ENCODE measurements around the gene TPK1.

TPK1 gene

DNA sequence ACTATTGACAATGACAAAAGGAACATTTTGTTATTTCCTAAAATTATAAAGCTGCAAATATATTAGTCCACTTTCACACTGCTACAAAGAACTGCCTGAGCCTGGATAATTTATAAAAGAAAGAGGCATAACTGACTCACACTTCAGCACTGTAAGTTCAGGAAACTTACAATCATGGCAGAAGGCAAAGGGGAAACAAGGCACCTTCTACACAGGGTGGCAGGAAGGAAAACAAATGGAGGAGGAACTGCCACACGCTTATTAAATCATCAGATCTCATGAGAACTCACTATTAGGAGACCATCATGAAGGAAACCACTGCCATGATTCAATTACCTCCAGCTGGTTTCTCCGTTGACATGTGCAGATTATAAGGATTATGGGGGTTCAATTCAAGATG lies 203.1 kb downstream of the TPK1 start:
- no peak overlapping the region for H3K4me3 ChIP-seq (ENCODE audit: low read depth, low read length)
- H3K27me3 ChIP-seq (ENCODE audit: control insufficient read depth, insufficient read depth, low read length), result no peaks in the 10 kb centered on the region

DNA sequence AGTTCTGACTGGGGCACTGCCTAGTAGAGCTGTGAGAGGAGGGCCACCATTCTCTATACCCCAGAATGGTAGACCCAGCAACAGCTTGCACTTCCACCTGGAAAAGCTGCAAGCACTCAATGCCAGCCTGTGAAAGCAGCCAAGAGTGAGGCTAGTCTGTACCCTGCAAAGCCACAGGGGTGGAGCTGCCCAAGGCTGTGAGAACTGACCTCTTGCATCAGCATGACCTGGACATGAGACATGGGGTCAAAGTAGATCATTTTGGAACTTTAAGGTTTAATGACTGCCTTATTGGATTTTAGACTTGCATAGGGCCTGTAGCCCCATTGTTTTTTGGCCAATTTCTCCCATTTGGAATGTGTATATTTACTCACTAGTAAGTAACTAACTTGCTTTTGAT lies 206.3 kb downstream of the TPK1 start:
- Histone ChIP-seq H3K79me2 (no peaks in the 10 kb centered on the region), H3K27ac (no peak overlapping the region), H3K36me3 (ENCODE audit: control insufficient read depth, insufficient read depth, low read length) (no peaks in the 10 kb centered on the region), H3K9me3 (ENCODE audit: control insufficient read depth, low read length) (no peaks in the 10 kb centered on the region), H3K4me1 (no peaks in the 10 kb centered on the region), H3K9ac (no peak overlapping the region), H3K4me2 (ENCODE audit: low read length) (no peak overlapping the region), H2AFZ (no peak overlapping the region), H3K27me3 (ENCODE audit: control insufficient read depth, insufficient read depth, low read length) (no peaks in the 10 kb centered on the region), H3K4me3 (ENCODE audit: low read depth, low read length) (no peak overlapping the region)
- TF ChIP-seq, protein P1, sequence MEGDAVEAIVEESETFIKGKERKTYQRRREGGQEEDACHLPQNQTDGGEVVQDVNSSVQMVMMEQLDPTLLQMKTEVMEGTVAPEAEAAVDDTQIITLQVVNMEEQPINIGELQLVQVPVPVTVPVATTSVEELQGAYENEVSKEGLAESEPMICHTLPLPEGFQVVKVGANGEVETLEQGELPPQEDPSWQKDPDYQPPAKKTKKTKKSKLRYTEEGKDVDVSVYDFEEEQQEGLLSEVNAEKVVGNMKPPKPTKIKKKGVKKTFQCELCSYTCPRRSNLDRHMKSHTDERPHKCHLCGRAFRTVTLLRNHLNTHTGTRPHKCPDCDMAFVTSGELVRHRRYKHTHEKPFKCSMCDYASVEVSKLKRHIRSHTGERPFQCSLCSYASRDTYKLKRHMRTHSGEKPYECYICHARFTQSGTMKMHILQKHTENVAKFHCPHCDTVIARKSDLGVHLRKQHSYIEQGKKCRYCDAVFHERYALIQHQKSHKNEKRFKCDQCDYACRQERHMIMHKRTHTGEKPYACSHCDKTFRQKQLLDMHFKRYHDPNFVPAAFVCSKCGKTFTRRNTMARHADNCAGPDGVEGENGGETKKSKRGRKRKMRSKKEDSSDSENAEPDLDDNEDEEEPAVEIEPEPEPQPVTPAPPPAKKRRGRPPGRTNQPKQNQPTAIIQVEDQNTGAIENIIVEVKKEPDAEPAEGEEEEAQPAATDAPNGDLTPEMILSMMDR (IDR thresholded peaks at IDR 0.05), result no peak

More for the DNA sequence above, 203.1 kb downstream of the TPK1 start:
- Histone ChIP-seq H3K79me2 (no peaks in the 10 kb centered on the region), H3K27ac (no peak overlapping the region), H3K36me3 (ENCODE audit: control insufficient read depth, insufficient read depth, low read length) (no peaks in the 10 kb centered on the region), H2AFZ (no peak overlapping the region), H3K4me2 (ENCODE audit: low read length) (no peak overlapping the region), H3K9me3 (ENCODE audit: control insufficient read depth, low read length) (no peaks in the 10 kb centered on the region), H3K9ac (no peak overlapping the region), H3K4me1 (no peaks in the 10 kb centered on the region)
- TF ChIP-seq, protein P1 (IDR thresholded peaks at IDR 0.05), result no peak

GRCh38 chr7:144629011-144629410 lies 206.8 kb downstream of the TPK1 start:
- no peak overlapping the region for H3K4me3 ChIP-seq (ENCODE audit: low read depth, low read length)
- no peak overlapping the region for H3K4me2 ChIP-seq (ENCODE audit: low read length)
- H3K4me1 ChIP-seq, result no peaks in the 10 kb centered on the region
- H2AFZ ChIP-seq, result no peak overlapping the region
- no peaks in the 10 kb centered on the region for H3K9me3 ChIP-seq (ENCODE audit: control insufficient read depth, low read length)
- TF ChIP-seq, protein P1 (IDR thresholded peaks at IDR 0.05), result no peak
- no peak overlapping the region for H3K9ac ChIP-seq
- no peaks in the 10 kb centered on the region for H3K79me2 ChIP-seq
- H3K27ac ChIP-seq, result no peak overlapping the region
- no peaks in the 10 kb centered on the region for H3K27me3 ChIP-seq (ENCODE audit: control insufficient read depth, insufficient read depth, low read length)
- no peaks in the 10 kb centered on the region for H3K36me3 ChIP-seq (ENCODE audit: control insufficient read depth, insufficient read depth, low read length)

- H3K4me2 ChIP-seq (ENCODE audit: low read length), result no peak overlapping the region
- no peak overlapping the region for H3K4me3 ChIP-seq (ENCODE audit: low read depth, low read length)
- no peaks in the 10 kb centered on the region for H3K4me1 ChIP-seq
- no peak overlapping the region for H2AFZ ChIP-seq
- TF ChIP-seq, protein P1 (IDR thresholded peaks at IDR 0.05), result no peak
- no peaks in the 10 kb centered on the region for H3K9me3 ChIP-seq (ENCODE audit: control insufficient read depth, low read length)
- H3K27me3 ChIP-seq (ENCODE audit: control insufficient read depth, insufficient read depth, low read length), result no peaks in the 10 kb centered on the region
- no peaks in the 10 kb centered on the region for H3K36me3 ChIP-seq (ENCODE audit: control insufficient read depth, insufficient read depth, low read length)
- H3K9ac ChIP-seq, result no peak overlapping the region
- no peak overlapping the region for H3K27ac ChIP-seq
- H3K79me2 ChIP-seq, result no peaks in the 10 kb centered on the region
Measured at GRCh38 chr7:144628176-144628575, 207.7 kb downstream of the TPK1 start.

- Histone ChIP-seq H2AFZ (no peak overlapping the region), H3K9ac (no peak overlapping the region), H3K36me3 (ENCODE audit: control insufficient read depth, insufficient read depth, low read length) (no peaks in the 10 kb centered on the region), H3K79me2 (no peaks in the 10 kb centered on the region), H3K4me3 (ENCODE audit: low read depth, low read length) (no peak overlapping the region), H3K4me2 (ENCODE audit: low read length) (no peak overlapping the region), H3K4me1 (no peaks in the 10 kb centered on the region), H3K9me3 (ENCODE audit: control insufficient read depth, low read length) (no peaks in the 10 kb centered on the region), H3K27ac (no peak overlapping the region), H3K27me3 (ENCODE audit: control insufficient read depth, insufficient read depth, low read length) (no peaks in the 10 kb centered on the region)
- TF ChIP-seq, protein P1 (IDR thresholded peaks at IDR 0.05), result no peak
Measured at GRCh38 chr7:144622745-144623144, 213.1 kb downstream of the TPK1 start.
